ENCODE measurements around the gene REXO1.
"Not testable (repeated sequence)": the region's sequence is repeated elsewhere in the genome, so short reads cannot be mapped to it uniquely, and the experiment has no call there.

REXO1 gene

DNA sequence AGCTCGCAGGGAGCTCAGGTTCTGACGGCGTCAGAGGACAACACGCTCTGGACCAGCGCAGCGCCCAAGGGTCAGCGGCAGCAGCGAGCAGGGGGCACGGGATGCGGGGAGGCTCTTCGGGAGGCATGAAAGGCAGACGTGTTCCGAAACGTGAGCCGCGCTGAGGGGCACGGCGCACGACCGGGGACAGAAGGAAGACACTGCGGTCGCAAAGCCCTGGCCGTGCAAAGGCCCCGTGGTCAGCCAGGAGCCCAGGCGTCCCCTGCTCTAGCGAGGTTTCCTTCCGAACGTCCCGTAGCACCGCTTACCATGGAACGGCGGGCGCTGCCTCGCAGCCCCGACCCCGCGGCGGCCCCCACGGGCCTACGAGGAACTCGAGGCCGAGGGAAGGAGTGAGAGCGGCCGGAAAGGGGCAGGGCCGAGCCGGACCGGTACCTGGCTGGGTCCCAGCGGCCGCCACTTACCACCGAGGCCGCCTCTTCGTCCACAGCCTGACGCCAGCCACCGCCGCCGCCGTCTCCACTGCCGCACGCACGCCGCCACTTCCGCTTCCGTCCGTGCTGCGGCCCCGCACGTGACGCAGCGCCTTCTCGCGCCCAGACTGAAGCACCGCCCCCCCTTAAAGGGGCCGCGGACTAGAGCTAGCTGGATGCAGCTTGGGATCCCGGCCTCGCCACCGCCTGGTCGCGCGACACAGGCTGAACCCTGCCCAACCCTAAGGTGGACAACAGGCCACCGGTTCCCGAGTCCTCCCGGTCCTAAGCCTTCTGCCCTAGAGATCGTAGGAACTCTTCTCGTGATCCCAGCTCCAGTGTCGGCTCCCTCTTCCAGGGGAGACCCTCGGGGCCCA is 27.6 kb upstream of the REXO1 start:
- peak; percentile 85 to 89 for DNase-seq

GRCh38 chr19:1875265-1875645 is 27.0 kb upstream of the REXO1 start:
- DNase-seq: not testable (repeated sequence)

DNA sequence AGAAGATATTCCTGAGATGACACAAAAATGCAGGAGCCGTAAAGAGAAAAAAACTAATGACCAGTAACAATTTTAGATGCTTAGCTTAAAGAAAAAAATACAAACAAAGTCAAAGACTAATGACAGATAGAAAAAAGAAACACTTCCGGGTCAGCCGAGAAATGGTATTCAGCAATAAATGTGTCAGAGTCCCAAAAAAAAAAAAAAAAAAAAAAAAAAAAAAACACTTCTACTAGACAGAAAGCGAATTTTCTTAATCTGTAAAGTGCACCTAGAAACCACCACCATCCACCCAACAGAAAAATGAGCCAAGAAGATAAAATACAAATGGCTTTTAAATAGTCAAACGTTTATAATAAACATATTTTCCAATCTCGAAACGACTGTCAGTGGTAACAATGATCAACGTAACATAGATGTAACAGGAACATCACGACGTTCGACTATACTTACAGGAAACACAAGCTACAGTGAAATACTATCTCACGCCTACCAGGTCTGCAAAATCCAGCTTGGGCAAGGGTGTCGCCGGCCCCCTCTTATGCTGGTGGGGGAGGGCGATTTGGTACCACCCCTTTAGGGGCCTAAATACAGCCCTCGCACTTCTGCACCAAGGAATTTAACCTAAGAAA is 26.4 kb upstream of the REXO1 start:
- DNase-seq: peak; percentile 41 to 49

- DNase-seq: no peak
These were observed 25.5 kb upstream of the REXO1 start for GRCh38 chr19:1873524-1874473.

DNA sequence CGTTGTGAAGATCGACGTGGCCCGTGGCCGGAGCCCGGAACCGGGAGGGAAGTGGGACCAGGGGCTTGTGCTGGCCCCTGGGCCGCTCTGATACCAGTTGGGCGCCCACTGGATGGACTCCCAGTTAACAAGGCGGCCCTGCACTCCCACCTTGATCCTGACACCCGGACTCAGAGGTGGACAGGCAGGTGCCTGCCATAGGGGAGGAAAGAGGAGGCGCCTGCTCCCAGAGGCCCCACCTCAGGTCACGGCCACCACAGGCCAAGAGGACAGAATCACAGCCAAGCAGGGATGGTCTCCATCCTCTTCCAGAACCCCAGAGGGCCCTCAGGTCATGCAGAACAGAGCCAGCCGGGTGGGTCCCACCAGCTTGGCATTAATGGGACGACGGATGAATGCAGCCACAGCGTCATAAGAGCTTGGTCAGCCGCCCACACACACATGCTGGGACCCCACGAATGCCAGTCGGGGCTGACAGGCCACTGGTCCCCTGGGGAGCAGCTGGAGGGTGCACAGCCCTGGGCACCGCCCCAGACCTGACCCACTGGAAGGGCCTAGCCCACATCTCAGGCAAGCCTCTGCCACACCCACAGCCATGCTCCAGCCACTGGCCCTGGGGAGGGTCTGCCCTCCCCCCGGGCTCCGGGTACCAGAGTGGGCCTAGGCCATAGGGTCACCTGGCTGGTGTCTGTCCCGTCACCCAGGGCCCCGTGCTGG is 24.7 kb upstream of the REXO1 start:
- DNase-seq: no peak

DNA sequence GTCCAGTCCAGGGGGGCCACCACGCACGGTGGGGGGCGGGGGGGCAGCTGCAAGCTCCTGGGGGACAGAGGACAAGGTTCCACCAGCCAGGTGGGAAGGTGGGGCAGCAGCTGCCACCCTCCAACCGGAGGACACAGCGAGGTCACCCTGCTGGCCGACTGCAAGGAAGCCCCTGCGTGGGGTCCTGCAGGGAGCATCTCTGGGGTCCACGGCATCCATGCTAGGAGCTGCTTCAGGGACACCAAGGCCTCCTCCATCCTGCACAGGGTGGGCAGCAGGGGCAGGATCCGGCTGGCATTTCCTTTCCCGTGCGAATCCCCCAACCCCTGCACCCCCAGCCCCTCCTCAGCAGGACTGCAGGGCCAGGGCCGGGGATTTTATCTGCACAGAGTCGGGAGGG is 23.3 kb upstream of the REXO1 start:
- DNase-seq: no peak

- no peak for DNase-seq
These were observed 22.9 kb upstream of the REXO1 start for GRCh38 chr19:1871140-1871597.

DNA sequence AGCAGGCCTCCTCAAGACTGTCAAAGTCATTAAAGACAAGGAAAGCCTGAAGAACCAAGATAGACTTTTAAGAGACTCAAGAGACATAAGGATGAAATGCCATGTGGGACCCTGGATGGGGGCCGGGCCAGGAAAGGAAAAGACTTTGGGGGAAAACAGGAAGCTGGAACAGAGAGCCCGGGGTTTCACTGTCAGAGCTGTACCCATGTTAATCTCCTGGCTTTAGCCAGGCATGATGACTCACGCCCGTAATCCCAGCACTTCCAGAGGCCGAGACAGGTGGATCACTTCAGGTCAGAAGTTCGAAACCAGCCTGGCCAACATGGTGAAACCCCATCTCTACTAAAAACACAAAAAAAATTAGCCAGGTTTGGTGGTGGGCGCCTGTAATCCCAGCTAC is 20.7 kb upstream of the REXO1 start:
- no peak for DNase-seq

GRCh38 chr19:1867349-1867724 is 19.1 kb upstream of the REXO1 start:
- no peak for DNase-seq

DNA sequence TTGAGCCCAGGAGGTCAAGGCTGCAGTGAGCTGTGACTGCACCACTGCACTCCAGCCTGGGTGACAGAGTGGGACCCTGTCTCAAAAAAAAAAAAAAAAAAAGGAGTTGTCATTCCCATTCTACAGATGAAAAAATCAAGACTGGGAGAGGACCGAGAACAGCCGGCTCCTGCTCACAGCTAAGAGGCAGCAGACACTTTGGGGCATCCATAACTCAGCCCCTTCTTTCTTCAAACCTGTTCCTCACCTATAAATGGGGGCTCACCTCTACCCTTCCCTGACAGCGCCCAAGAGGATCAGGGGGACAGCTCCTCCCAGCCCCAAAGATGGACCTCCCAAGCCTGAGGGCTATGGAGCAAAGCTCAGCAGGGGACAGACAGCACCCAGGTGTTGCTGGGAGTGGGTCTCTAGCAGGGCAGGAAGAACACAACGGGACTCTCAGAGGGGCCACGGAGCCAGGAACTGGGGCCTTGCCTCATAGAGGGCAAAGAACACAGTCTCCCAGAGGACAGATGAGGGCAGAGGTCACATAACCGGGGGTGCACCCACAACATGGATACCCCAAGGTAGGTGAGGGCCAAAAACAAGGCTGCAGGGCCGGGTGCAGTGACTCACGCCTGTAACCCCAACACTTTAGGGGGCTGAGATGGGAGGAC is 18.5 kb upstream of the REXO1 start:
- DNase-seq: no peak

GRCh38 chr19:1865172-1866010 is 17.1 kb upstream of the REXO1 start:
- no peak for DNase-seq

DNA sequence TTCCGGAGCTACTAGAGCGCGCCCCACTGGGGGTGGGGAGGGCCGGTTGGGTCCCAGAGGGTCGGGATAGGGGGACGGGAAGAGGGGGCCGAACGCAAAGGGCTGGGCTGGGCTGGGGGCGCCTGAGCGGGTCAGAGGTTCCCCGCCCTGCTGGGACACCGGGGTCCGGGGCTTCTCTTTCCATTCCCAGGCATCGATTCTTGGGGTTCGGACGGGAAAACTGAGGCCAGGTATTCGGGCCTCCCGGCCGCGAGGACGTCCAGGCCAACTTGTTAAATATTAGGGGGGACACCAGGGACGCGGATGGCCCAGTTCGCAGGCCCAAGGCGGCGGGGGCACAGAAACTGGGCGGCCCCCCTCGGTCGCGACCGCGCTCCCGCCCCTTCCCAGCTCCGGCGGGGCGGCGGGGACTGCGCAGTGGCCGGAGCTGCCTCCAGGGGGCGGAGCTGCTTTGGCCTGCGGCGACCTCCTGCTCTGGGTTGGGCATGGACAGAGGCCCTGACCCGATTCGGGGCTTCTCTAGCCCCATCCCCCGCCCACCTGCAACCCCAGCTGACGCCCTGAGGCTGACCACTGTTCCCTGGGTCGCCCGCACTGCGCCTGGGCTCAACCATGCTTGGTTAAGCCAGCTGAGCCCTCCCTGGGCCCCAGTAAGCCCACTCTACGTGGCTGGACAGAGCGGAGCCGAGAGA is 16.3 kb upstream of the REXO1 start:
- DNase-seq: peak; percentile 56 to 75

DNA sequence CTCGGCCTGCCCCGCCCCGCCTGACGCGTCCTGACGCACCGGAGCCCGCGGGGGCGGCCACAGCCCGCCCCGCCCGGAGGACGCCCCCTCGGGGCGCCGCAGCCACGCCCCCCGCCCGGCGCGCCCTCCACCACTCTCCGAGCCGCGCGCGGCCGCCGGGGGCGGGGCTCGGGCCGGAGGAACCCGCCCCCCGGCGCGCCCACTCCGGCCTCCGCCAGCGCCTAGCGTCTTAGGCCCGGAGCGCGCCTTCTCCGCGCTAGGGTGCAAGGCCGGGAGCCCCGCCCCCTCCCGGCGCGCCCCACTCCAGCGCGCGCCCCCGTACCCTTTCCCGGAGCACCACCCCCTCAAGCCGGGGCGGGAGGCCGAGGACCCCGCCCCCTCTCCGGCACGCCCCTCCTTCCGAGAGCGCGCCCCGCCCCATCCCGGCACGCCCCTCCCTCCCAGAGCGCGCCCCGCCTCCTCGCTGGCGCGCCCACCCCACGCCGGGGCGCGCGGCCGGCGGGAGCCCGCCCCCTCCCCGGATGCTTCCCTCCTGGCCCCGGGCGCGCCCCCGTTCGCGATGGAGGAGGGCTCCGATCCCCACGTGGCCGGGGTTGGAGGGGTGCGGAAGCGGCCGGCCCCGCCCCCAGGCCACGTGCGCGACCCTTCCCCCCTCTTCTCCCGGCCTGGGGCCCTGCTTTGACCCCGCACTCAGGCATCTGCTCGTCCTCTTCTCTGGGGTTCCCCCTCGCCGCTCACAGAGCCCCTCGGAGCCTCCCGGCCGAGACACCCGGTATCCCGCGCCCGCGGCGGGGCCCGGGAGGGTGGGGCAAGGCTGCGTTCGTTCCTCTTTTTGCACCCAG is 15.6 kb upstream of the REXO1 start:
- peak; percentile 90 to 93 for DNase-seq

- no peak for DNase-seq
These were observed 15.0 kb upstream of the REXO1 start, which contains the start of gene KLF16 for GRCh38 chr19:1863328-1863637. Gene KLF16 (minus strand): TSS chr19:1863579. CDS start chr19:1863497, 82 bp downstream.

- DNase-seq: no peak
These were observed 14.4 kb upstream of the REXO1 start for GRCh38 chr19:1862424-1863327.

DNA sequence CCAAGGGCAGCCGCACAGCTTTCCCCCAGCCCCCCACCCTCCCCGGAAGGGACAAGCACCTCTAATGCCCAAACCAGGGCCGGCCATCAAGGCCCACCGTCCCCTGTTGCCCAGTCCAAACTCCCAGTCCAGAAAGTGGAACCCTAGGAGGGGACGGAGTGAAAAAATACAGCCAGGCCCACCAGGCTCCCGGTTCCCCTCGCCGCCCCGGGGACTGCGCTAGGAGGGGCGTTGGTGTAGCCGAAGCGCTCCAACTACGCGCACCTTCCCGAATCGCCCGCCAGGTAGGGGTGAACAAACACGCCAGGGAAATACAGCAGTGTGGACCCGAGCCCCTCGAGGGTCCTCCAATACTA is 13.8 kb upstream of the REXO1 start:
- DNase-seq: no peak

GRCh38 chr19:1861599-1862031 is 13.3 kb upstream of the REXO1 start:
- DNase-seq: no peak

- no peak for DNase-seq
These were observed 12.7 kb upstream of the REXO1 start for GRCh38 chr19:1860821-1861598.

Data from inflammatory macrophage treated with lipopolysaccharide for 1 hour (primary cell).